ENCODE results near the gene ACTRT2.

- no peak for TF ChIP-seq CTCF (IDR thresholded peaks at IDR 0.05)
- TF ChIP-seq POLR2AphosphoS5 (IDR thresholded peaks at IDR 0.05): no peak
These were observed 32.7 kb downstream of the ACTRT2 start for GRCh38 chr1:3053986-3054385.

Data from sigmoid colon (tissue), 4 donors.